GM18511 (cell line): ENCODE data around the gene SERTM1.

Experiments used
- ATAC-seq: cut with Tn5 transposase; IDR thresholded peaks from one replicate; pipeline ENCODE4 v1.9.1; 2021; ENCODE audit warnings: mild to moderate bottlenecking, moderate library complexity; ENCODE audit not compliant: unreplicated experiment

SERTM1 gene

DNA sequence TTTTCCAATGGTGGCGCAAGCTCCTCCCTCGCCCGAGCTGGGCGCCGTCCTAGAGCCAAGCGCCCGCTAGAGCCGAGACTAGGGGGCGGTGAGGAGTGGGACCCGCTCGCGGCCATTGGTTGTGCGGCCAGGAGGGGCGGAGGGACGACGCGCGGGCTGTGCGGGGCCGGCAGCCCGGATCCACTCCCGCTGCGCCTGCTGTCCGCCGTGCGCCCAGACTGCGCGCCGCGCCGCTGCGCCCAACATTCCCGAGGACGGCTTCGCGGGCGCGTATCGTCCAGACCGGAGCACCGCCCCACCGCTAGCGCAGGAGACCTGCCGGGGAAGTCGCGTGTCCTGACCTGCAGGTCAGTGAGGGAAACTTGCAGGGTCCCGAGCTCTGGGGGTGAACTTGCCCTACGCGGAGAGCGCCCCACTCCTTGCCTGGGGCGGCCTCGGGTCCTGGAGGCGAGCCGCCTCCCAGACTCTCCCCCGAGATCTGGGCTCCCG, at the start of gene SERTM1:
TSS of gene SERTM1 (plus strand) at position 183 of the 489 bp plus-strand sequence. CDS start 21,059 bp downstream, outside the sequence.
- ATAC-seq, result no peak

DNA sequence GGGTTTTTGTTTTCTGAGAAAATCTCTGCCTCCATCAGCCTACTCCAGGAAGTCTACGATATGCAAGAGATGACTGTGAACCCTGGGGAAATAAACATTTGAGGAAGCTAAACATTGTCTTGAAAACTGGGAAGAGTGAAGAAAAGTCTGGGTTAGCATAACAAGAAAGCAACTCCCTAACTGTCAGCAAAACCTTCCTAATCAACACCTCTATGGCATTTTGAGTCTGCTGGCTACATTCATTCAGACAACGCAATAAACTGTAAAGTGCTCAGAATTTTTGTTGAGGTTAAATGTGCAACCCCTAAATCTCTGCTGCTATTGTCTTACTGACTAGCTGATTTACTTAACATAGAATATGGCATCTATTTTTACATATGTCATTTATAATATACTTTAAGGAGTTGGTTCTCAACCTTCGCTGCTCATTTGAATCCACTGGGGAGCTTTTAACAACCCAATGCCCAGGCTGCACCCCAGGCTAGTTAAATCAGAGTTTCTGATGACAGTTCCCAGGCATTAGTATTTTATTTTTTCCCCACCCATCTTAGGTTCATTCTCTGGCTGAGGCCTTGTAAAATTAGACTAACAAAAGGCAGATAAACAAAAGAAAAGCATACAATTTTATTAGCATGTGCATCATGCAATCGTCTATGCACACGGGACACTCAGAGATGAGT, 45.3 kb upstream of the SERTM1 start:
- no peak for ATAC-seq

DNA sequence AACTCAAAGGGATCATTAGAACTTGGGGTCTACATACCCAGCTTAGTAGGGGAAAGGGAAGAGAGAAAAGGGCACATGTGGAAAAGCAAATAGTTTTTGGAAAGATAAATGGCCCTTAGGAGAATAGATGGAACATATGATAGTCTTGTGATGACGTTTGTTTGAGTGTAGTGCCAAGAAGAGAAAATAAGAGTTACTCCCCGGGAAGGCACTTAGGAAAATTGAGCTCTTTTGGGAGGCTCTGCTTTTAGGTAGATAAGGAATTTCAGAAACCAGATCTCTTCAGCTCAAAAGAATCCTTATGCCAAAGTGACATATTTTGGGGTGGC, 44.8 kb upstream of the SERTM1 start:
- no peak for ATAC-seq

GRCh38 chr13:36630181-36630803, 43.5 kb upstream of the SERTM1 start:
- no peak for ATAC-seq

GRCh38 chr13:36639610-36640009, 34.2 kb upstream of the SERTM1 start:
- ATAC-seq, result no peak

GRCh38 chr13:36650611-36651010, 23.2 kb upstream of the SERTM1 start:
- ATAC-seq, result no peak

DNA sequence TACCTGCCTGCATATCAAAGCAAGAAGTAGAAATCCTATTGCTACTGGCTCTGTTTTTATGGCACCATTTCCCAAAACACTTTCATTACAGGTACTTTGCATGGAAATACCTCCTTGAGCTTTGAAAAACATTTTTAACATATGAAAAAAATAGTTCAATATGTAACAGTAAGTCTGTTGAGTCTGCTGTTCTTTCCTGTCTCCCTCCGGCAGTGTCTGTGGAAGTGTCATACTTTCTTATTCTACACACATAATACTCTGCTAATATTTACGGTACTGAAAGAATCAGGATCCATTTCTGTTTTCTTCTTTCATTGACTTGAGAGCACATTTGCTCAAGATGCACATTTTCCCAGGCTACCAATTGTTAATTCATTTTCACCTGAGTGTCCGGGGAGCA, 8.2 kb upstream of the SERTM1 start:
- no peak for ATAC-seq

DNA sequence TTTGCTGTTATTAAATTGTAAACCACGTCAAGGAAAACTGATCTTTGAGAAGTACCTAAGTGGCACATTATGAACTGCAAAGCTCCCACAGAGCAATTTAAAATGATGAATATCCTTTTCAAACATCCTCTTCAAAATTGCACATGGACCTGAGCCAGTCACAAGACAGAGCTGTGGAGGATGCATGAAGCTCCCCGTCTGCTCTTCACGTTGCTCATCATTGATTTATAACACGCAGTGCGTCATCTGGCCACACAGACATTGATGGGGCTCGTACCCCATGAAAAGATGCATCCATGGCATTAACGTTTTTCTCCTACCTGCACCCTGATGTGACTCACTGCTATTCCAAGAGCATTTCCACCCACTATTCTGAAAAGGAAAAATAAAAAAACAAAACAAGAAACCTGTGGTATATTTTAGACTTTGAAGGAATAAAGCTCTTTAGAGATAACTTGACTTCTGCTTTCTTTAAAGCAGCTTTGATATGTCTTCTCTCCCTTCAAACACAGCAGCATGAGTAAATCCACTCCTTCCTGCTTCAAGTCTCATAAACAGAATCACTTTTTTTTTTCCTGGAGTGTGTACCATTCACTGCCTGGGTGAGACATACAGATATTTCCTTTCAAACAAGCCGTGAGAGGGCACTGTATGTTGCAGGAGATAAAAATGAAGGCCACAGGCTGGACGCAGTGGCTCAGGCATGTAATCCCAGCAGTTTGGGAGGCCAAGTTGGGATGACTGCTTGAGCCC, 7.2 kb upstream of the SERTM1 start:
- ATAC-seq, result no peak

DNA sequence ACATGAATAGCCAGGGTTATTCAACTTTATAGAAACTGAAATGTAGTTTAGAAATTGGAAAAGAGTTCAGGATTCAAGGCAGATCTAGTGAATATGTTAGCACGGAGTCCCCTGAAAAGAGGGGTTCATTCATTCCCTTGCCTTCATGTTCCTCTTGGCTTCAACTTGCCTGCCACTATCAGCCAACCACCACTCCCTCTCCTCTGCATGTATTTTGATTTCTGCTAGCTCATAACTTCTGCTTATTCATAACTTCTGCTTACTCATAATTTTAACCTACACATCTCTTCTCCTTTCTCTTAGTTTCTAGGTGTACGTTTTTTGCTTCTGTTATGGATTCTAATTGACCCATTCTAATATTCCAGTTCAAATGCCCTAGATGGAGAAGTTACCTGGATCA, 5.5 kb upstream of the SERTM1 start:
- ATAC-seq, result no peak

- ATAC-seq, result no peak
Measured at GRCh38 chr13:36673352-36673751, 468 bp upstream of the SERTM1 start.

DNA sequence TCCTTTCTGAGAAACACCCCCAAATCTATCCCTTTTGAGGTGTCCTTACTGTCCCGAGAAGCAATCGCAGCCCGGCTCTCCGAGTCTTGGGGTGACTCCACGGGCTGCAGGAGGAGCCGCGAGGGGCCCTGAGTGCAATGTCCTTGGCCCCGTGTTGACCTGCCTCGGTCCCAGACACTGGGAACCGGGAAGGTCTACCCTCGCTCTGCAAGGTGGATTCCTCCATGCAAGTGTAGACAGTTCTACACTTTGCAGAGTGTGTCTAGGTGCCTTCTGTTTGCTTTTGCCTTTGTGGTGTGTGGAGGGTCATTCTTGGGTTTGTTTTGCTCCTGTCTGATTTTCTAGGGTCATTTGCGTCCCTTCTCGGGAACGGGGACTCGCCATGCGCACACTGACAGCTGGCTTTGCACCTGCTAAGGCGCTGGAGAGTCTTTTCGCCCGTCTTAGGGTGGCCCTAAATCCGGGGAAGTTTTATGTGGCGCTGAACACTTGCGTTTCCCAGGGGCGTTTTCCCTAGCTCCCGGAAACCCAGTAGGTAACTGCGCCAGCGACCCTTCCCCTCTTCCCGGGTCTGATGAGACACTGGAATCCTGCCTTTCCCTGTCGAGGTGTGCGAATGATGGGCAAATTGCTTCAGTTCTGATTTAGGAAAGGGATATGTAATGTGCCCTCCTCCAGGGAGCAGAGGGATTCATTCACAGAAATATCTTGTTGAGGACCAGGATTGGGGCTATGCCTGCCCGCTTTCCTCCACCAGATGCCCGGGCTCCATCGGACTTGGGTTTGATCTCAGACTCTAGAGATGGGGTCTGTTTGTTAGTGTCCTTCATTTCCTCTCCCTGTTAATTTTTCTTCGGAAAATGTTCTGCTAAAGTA, 755 bp downstream of the SERTM1 start:
- no peak for ATAC-seq

DNA sequence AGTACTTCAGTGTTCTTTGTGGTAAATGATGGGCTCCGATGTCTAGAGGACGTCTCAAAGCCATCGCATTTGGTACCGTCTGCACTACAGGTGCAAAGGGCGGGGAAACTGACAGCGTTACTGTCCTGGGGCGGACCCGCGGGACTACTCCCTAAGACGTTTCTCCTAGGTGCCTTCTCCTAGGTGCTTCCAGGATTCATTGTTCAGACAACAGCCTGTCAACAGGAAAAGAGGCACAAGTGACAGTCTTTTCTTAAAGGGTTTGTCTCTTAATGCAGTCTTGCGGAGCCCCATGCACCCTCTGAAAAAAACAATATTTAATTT, 1.4 kb downstream of the SERTM1 start:
- no peak for ATAC-seq

- ATAC-seq, result no peak
Measured at GRCh38 chr13:36680913-36681312, 7.1 kb downstream of the SERTM1 start.

GRCh38 chr13:36681894-36682624, 8.2 kb downstream of the SERTM1 start:
- ATAC-seq, result no peak

DNA sequence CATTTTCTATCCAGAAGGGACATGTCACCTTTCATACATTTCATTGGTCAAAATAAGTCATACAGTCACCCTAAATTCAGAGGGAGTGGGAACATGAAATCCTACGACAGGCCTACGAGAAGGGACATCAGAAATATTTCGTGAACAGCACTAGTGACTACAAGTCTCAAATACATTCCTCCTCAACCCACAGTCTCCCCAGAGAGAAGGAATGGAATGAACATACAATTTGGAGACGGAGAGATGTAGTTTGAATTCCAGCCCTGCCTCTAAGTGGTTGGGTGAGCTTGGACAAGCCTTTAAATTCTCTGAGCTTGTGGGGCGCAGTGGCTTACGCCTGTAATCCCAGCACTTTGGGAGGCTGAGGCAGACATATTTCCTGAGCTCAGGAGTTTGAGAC, 9.9 kb downstream of the SERTM1 start:
- no peak for ATAC-seq

DNA sequence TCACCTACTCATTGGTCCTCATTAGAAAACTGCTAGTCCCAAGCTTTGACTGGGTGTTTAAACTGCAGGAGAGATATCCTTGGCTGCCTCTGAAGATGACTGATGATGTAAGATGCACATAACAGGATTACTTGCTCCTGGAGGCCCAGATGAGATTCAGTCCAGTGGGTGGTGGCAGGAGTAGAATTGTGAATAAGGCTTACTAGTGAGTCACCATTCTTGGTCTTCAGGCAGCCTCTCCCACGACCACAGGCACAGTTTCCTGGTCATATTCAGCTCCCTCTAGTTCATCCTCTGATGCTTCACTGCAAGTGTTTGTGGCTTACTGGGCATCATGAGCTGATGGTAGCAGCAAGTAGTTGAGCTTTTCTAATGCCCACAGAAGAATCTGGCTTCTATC, 12.1 kb downstream of the SERTM1 start:
- ATAC-seq, result no peak

DNA sequence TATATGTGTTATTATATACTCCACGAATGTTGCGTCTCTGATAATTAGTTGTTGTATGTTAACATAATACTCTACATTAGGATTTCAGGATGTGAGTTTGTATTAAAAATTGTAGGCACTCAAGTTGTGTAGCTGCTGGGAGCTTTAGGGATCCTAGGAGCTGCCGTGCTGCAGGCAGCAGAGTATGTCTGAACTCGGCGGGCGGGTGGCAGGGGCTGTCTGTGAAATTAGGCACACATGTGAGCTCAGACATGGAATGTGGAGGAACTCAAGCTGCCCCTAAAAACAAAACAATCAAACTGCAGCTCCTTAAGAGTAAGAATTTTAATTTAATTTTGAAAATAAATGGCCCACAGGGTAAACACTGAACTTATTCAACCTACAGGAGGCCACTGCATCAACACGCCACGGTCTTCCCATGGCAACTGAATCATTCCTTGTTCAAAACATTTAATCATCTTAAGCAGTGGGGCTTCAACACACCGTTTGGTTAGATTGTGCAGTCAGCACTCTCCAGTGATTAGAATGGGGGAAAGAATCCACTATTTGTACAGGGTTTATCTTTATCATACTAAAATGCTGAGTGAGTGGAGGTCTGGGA, 22.7 kb downstream of the SERTM1 start:
- no peak for ATAC-seq

DNA sequence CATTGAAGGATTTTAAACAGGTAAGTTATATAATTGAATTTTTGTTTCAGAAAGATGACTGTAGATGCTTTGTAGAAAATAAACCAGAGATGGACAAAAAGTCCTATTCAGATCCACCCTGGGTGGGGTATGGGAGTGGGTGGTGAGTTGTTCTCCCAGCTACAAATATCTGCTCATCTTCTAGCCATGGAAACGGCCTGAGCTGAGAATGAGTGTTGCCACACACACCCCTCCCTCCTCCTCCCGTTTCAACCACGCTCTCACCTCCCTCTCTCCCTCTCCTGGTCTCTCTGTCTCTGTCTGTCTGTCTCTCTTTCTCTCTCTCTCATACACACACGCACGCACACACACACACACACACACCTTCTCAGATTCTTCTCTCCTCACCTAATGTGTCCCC, 26.4 kb downstream of the SERTM1 start:
- ATAC-seq, result no peak

DNA sequence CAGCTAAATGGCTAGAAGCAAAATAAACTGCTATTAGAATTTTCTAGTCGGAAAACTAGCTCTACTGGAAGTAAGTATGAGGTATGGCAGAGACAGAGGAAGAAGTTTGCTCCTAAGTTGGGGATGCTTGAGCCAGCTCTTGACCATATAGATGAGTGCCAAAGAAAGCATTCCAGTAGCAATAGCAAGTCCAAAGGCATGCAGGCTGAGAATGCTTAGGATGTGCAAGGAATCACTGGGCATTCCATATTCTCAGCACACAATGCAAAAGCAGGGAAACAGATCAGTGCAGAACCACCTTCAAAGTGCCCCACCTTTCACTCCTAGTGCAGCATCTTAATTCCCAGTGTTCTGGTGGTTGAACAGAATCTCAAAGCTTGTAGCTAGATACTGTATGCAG, 32.9 kb downstream of the SERTM1 start:
- ATAC-seq, result no peak
